Right lobe of liver (tissue), 6 donors: ENCODE data around the gene HSDL1. TPM values are rescaled to one million over a fixed set of nuclear protein-coding genes. Genes with fewer than 3 reads are reported as not detected.

Experiments used
- ATAC-seq, 4 donors: fragments of 200-7000 bp; cut with Tn5 transposase; one replicate each; pipeline ENCODE4 v1.9.1; 2020; ENCODE audit warnings: mild to moderate bottlenecking in 4 of 4, moderate library complexity in 4 of 4
- DNase-seq, 3 donors: peaks; one replicate each; pipeline ENCODE4 v3.0.0-alpha.2; 2020
- H3K27ac ChIP-seq, 3 donors: fragments of 200-600 bp; one replicate each; pipeline ENCODE4 v1.8.0; 2022
- H3K27me3 ChIP-seq, 2 donors: fragments of 200-600 bp; one replicate each; pipeline ENCODE4 v1.8.0; 2022
- H3K36me3 ChIP-seq, 4 donors: fragments of 200-600 bp; sonication (generic) in 1 of 4; one replicate each; pipeline versions ENCODE4 v1.5.1 to v1.8.0; 2017 to 2022; ENCODE audit warnings: control low read depth in 1 of 4
- H3K4me1 ChIP-seq, 4 donors: fragments of 200-600 bp; sonication (generic) in 1 of 4; one replicate each; pipeline versions ENCODE4 v1.5.1 to v1.8.0; 2017 to 2022; ENCODE audit warnings: control low read depth in 1 of 4
- H3K4me3 ChIP-seq, 3 donors: fragments of 200-600 bp; one replicate each; pipeline ENCODE4 v1.8.0; 2022
- H3K9me3 ChIP-seq, 4 donors: fragments of 200-600 bp; sonication (generic) in 1 of 4; one replicate each; pipeline versions ENCODE4 v1.5.1 to v1.8.0; 2017 to 2022; ENCODE audit warnings: control low read depth in 1 of 4
- POLR2A ChIP-seq: fragments of 450-650 bp; IDR thresholded peaks from one replicate; pipeline ENCODE4 v1.6.1; 2017; ENCODE audit warnings: antibody characterized with exemption, mild to moderate bottlenecking
- WGBS: methylation state at CpG from one replicate; pipeline ENCODE4 v1.1.6; 2018; ENCODE audit warnings: low coverage, low lambda C conversion rate; ENCODE audit not compliant: insufficient coverage; ENCODE audit errors: missing lambda C conversion rate; 5-methylcytosine and 5-hydroxymethylcytosine counted together
- intact Hi-C, 2 donors: fragments of 100-400 bp; cut with DNase I; formaldehyde crosslinking; loops; one replicate each; pipeline versions ENCODE4 v1.11.2 to v1.14.1; 2022
- total RNA-seq, 6 experiments: library from RNA; depleted of rRNA in 2 of 6; stranded (reverse); fragments of >200 nt in 2 of 6; fragmentation: NEBNext Ultra II Directional in 3 of 6; extraction: Animal tissue kit (Norgen Biotek cat#: 25700) in 3 of 6; gene quantifications; one replicate each; pipeline versions ENCODE4 v1.1.0 to v1.2.4, GENCODE V29; 2016 to 2023
- TF ChIP-seq, protein P1 (sequence below), 4 donors: fragments of 200-600 bp in 3 of 4; fragments of 450-650 bp in 1 of 4; IDR thresholded peaks; one replicate each; pipeline versions ENCODE4 v1.5.1 to v1.8.0; 2016 to 2022; ENCODE audit warnings: antibody characterized with exemption in 4 of 4, mild to moderate bottlenecking in 2 of 4
- donor health status: DM: no; HTN: yes; CAD: no.
- donor health status: DM: no; HTN: no; CAD: no.
- donor health status: DM: no; HTN: no; CAD: no.
- donor health status: DM: no; HTN: yes; CAD: no.
- donor health status: DM: no; HTN: yes; CAD: no.

The HSDL1 gene
- total RNA-seq, 6 experiments from 2014 or later: 4.3 to 8.1 (median 6.2) TPM

DNA sequence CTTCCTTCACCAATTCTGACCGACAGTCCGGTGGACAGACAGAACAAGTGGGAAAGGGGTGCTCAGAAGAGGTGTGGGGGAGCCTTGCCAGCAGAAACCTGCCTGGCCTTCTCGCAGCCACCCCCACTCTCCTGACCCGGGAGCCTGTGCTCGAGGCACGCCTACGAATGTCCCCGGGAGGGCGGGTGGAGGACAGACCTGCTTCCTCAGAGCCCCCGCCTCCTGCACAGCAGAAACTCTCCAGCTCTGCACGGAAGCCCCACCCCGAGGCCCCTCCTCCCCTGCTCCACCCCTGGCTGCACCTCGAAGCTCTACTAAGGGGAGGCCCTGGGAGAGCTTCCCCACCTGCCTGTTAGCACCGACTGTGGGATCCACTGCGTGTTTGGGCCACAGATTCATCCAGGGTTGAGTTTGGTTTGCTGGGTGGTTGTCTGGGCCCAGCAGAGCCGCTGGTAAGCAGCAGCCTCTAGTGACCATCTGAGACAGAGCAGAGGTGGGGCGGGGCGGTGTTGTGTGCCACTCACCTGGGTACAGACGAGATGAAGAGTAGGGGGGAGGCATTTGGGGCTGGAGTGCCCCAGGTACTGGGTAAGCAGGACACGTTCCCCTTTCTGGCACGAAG is 35.7 kb upstream of the HSDL1 start:
- ATAC-seq (no peak), DNase-seq (no peak)
- TF ChIP-seq, protein P1, sequence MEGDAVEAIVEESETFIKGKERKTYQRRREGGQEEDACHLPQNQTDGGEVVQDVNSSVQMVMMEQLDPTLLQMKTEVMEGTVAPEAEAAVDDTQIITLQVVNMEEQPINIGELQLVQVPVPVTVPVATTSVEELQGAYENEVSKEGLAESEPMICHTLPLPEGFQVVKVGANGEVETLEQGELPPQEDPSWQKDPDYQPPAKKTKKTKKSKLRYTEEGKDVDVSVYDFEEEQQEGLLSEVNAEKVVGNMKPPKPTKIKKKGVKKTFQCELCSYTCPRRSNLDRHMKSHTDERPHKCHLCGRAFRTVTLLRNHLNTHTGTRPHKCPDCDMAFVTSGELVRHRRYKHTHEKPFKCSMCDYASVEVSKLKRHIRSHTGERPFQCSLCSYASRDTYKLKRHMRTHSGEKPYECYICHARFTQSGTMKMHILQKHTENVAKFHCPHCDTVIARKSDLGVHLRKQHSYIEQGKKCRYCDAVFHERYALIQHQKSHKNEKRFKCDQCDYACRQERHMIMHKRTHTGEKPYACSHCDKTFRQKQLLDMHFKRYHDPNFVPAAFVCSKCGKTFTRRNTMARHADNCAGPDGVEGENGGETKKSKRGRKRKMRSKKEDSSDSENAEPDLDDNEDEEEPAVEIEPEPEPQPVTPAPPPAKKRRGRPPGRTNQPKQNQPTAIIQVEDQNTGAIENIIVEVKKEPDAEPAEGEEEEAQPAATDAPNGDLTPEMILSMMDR (IDR thresholded peaks at IDR 0.05): no peak
- Histone ChIP-seq H3K9me3 (no peaks in the 10 kb centered on the region), H3K27ac (no peak overlapping the region), H3K36me3 (peaks cover 0 to 35% (median 5%) of the 10 kb centered on the region in 4 donors), H3K4me1 (peaks cover 0 to 21% (median 11%) of the 10 kb centered on the region in 4 donors), H3K4me3 (no peak overlapping the region), H3K27me3 (no peaks in the 10 kb centered on the region)
- WGBS: 76% methylated on average over 5 of the region's 21 CpGs
- intact Hi-C loops: loop anchor here (10.0 kb wide), 1 partner anchor 96 kb away; no protein-coding TSS in a partner anchor

DNA sequence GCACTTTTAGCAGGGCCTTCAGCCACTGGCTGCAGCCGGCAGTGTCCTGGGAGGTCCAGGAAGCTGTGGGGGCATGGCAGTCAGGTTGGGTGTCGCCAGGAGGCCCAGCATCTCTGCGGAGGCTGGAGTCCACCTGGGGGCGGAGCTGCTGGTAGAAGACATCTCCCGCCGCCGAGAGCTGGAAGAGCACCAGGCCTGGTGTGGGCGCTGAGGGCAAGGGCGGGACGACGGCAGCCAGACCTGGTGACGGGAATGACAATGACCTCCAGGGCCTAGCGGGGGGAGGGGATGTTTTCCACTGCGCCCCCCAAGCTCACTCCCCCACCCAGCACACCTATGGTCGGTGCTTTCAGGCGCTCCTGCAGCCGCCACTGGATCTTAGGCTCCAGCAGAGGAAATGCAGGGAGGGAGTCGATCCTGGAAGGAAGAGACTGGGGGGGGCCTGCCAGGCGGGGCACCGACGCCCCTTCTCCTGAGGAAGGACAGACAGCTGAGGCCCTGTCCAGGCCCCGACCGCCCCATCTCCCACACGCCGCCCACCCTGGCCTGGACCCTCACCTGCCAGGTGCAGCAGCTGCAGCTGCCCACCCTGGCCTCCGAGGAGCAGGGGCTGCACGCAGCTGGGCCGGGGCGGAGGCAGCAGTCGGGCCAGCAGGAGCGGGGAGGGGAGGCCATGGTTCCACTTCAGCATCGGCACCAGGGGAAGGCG is 34.8 kb upstream of the HSDL1 start:
- DNase-seq (no peak), ATAC-seq (no peak)
- Histone ChIP-seq H3K36me3 (peaks cover 0 to 35% (median 5%) of the 10 kb centered on the region in 4 donors), H3K27ac (no peak overlapping the region), H3K9me3 (no peaks in the 10 kb centered on the region), H3K4me1 (peaks cover 0 to 24% (median 12%) of the 10 kb centered on the region in 4 donors), H3K27me3 (no peaks in the 10 kb centered on the region), H3K4me3 (no peak overlapping the region)
- WGBS: 86% methylated on average over 8 of the region's 33 CpGs
- TF ChIP-seq, protein P1 (IDR thresholded peaks at IDR 0.05): no peak
- TF ChIP-seq POLR2A: no peak
- intact Hi-C loops: loop anchor here (10.0 kb wide), 1 partner anchor 95 kb away; no protein-coding TSS in a partner anchor

DNA sequence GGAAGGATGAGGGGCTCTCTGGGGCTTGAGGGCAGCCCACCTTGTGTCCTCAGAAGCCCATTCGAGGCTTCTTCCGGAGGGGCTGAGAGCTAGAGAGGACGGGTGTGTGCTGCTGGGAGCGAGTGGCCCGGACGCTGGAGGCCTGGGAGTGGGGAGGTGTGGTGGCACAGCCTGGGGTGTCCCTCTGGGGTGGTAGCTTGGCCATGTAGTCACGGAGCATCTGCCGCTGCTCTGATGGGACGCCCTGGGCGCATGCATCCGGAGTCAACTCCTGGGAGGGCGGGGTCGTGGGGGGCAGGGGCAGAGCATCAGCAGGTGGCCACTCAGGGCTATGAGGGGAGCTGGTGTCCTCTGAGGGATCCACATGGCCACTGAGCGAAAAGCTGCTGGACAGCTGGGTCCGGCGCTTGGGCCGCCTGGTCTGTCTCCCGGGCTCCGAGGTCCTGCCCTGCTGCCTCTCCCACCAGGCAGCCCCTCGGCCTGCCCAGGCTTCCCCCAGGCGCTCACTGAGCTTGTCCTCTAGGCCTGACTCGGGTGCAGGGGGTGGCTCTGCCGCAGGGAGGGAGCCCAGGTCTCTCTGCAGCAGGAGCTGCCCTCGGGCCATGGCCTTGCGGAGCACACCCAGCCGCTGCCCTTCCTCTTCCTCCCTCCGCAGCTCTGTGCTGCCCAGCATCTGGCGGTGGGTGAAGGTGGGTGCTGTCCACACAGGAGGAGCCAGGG is 34.1 kb upstream of the HSDL1 start:
- peaks cover 0 to 35% (median 5%) of the 10 kb centered on the region in 4 donors for H3K36me3 ChIP-seq
- H3K9me3 ChIP-seq: no peaks in the 10 kb centered on the region
- TF ChIP-seq, protein P1 (IDR thresholded peaks at IDR 0.05): no peak
- ATAC-seq (no peak), DNase-seq (no peak)
- H3K27me3 ChIP-seq: no peaks in the 10 kb centered on the region
- H3K4me3 ChIP-seq: no peak overlapping the region
- H3K27ac ChIP-seq: no peak overlapping the region
- 91% methylated on average over 5 of the region's 28 CpGs for WGBS
- intact Hi-C loops: no loop called here
- peaks cover 0 to 24% (median 12%) of the 10 kb centered on the region in 4 donors for H3K4me1 ChIP-seq

DNA sequence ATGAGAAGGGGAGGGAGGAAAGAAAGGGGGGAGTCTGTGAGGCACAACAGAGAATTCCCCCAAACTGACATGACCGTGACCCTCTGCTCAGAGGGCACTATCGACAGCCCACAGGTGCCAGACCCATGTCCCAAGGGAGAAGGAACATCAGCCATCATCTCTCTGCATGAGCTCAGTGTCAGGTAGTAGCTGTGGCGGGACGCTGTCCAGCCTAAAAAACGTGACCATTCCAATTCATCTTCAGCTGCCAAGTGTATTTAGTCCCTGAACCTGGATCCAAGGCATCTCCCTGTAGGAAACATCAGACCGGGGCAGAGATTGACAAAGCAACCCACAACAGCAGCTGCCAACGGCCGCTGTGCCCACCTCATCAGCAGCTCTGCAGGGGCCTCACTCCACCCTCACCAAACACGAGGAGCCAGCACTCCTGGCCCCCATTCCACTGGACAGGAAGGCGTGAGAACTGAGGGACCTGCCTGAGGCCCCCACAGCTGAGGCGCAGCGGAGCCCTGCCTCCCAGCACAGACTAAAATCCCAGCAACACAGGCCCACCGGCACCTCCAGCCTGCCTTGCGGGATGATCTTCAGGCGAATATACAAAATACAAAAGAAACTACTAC is 33.3 kb upstream of the HSDL1 start:
- intact Hi-C loops: no loop called here
- Histone ChIP-seq H3K4me1 (peaks cover 0 to 24% (median 12%) of the 10 kb centered on the region in 4 donors), H3K4me3 (no peak overlapping the region), H3K9me3 (no peaks in the 10 kb centered on the region), H3K27ac (peak overlapping the region in 1 of 3 donors; percentile 72), H3K27me3 (no peaks in the 10 kb centered on the region), H3K36me3 (peaks cover 0 to 35% (median 5%) of the 10 kb centered on the region in 4 donors)
- no CpG with 5 or more reads among the region's 15 CpGs for WGBS
- DNase-seq (no peak), ATAC-seq (peak in 2 of 4 donors; percentile 54 to 55)
- TF ChIP-seq, protein P1 (IDR thresholded peaks at IDR 0.05): no peak
- no peak for TF ChIP-seq POLR2A
